Skeletal muscle cell (primary cell): ENCODE results near the gene CORIN.
"Not testable (repeated sequence)": the region's sequence is repeated elsewhere in the genome, so short reads cannot be mapped to it uniquely, and the experiment has no call there.

Experiments used
- DNase-seq: peaks from one replicate; pipeline ENCODE4 v3.0.0-alpha.2; 2010; ENCODE audit warnings: low read depth
- H3K4me3 ChIP-seq: 2 replicates; pipeline ENCODE4 v1.5.1; 2011; ENCODE audit warnings: low read depth, mild to moderate bottlenecking, control low read depth, low read length, moderate library complexity

Gene CORIN

DNA sequence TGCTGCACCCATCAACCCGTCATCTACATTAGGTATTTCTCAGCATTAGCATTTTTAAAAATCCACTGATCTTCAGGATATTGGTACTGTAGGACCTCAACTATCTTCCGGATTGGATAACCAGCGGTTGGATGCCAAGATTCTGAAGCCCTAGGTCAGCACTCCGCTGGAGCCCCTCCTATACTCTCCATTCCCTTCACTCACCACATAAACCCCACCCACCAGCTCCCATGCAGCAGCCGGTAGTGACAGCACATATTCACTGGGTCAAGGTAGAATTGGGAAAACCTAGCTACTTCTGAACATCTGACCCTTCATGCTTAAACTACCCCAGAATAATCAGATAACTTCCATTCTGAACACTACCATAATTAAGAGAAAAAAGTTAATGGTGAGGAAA is 134.9 kb downstream of the CORIN start:
- no peak overlapping the region for H3K4me3 ChIP-seq
- no peak for DNase-seq

DNA sequence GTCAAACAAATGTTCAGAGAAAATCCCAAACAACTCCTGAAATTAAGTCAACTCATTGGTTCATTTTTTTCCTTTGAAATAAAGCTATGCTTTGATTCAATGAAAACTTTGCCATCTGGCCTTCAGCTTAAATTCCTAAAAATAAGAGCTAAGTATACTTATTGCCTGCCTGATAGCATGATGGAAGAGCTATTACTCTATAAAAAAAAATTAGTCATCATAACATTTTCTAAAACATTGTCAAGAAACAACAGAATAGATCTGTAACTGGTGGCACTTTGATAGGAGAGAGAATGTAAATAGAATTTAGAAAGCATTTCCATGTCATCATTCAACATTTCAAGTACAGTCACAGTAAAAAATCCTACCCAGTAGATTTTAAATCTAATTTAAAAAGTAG is 136.6 kb downstream of the CORIN start:
- no peak overlapping the region for H3K4me3 ChIP-seq
- DNase-seq = no peak

GRCh38 chr4:47698837-47699236 is 139.0 kb downstream of the CORIN start:
- no peak overlapping the region for H3K4me3 ChIP-seq

DNA sequence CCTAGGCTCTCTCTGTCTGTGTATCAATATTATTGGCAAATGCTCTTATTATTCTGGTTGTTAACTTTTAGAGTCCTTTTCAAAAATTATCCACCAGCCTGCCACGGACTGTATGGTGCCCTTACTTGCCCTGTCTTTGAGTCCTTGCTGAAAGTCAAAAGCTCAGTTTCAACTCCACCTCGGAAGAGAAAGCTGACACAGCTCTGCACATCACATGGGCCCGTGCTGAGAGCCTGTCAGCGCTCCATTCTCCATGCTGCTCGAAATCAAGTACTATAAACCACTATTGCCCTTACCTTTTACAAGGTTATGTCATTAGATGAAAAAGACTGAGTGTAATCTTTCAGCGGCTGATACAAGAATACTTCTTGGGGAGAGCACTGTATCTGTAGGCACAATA is 141.0 kb downstream of the CORIN start:
- no peak overlapping the region for H3K4me3 ChIP-seq
- no peak for DNase-seq

More at GRCh38 chr4:47698837-47699236, 139.0 kb downstream of the CORIN start:
- no peak for DNase-seq

GRCh38 chr4:47695260-47695659 is 142.6 kb downstream of the CORIN start:
- no peak for DNase-seq
- no peak overlapping the region for H3K4me3 ChIP-seq

GRCh38 chr4:47694322-47694721 is 143.5 kb downstream of the CORIN start:
- no peak overlapping the region for H3K4me3 ChIP-seq
- DNase-seq = no peak

GRCh38 chr4:47692691-47693090 is 145.2 kb downstream of the CORIN start:
- no peak overlapping the region for H3K4me3 ChIP-seq
- no peak for DNase-seq

DNA sequence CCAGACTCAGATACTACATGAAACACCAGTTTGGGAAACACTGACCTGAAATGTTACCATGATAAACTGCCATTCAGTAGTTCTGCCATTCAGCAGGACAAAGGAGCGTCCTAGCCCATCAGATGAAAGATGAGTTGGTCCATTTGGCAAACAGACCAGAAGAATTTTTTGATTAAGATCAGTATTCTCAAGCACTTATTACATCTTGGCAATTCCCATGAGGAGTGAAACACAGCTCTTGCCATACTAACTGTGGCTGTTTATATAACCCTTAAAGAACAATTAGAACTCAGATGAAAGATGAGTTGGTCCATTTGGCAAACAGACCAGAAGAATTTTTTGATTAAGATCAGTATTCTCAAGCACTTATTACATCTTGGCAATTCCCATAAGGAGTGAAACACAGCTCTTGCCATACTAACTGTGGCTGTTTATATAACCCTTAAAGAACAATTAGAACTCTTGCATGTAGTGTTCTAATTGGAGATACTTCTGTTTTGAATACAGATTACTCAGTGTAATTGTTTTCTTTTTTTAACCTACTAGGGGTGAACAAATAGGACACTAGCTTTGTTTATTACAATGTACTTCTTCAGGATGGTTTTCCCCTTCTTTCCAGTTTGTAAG is 146.0 kb downstream of the CORIN start:
- H3K4me3 ChIP-seq, DNase-seq: not testable (repeated sequence)

DNA sequence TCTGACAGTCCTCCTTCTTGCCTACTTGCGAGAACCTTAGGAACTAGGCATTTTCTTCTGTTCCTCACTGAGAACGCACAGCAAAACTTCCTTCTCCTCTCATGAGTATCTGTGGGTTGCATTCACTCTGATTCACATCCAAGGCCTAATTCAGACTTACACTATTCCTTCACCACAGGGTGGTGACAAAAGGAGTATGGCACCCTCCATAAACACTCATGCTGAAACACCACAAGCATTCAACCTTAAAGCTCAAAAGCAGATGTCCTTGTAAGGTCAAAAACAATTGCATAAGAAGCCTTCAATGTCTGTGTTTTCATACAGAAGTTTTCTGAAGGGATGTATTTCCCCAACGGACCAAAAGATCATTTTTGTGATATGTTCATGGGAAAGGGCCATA is 147.3 kb downstream of the CORIN start:
- no peak overlapping the region for H3K4me3 ChIP-seq
- no peak for DNase-seq

- H3K4me3 ChIP-seq = no peak overlapping the region
- DNase-seq = no peak
Observed at GRCh38 chr4:47686294-47686872, 151.5 kb downstream of the CORIN start.

GRCh38 chr4:47675806-47676205 is 162.1 kb downstream of the CORIN start:
- DNase-seq = no peak

GRCh38 chr4:47674144-47674543 is 163.7 kb downstream of the CORIN start:
- H3K4me3 ChIP-seq = no peak overlapping the region
- DNase-seq = no peak

More at GRCh38 chr4:47675806-47676205, 162.1 kb downstream of the CORIN start:
- no peak overlapping the region for H3K4me3 ChIP-seq

DNA sequence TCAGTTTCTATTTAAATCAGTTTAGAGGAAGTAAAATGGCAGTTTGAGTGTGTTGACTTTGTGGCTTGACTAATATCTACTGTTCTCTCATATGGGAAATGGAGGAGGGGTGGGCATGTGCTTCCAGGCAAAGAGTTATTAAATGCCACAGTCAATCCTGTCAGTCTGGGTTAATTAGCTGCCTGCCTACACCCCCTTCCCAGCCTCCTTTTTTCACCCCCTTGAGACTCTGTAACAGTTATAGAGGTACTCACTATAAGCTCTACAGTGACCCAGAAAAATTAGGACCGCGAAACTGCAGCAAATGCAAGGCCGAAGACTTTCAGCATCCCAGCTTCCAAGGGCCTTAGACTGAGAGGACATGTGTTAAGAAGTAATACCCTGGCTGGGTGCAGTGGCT is 165.2 kb downstream of the CORIN start:
- DNase-seq = no peak
- H3K4me3 ChIP-seq = no peak overlapping the region

DNA sequence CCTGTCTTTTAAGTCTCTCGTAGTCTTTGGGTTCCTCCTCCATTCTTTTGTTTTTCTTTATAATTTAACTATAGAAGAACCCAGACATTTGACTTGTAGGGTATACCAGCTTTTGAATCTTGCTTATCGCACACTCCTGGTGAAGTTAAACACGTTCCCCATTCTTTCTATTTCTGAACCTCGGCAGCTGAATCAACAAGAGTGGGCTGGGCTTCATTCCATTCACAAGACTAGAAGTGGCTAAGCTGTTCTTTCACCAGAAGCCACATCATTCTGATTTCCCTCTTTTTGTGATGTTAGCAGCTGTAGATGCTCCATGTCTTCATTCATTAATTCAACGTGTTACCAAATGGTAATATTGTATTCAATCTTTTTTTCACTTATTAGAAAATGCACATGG is 167.9 kb downstream of the CORIN start:
- no peak overlapping the region for H3K4me3 ChIP-seq
- DNase-seq = no peak

- no peak for DNase-seq
- H3K4me3 ChIP-seq = no peak overlapping the region
Observed at GRCh38 chr4:47668810-47669408, 169.0 kb downstream of the CORIN start.

DNA sequence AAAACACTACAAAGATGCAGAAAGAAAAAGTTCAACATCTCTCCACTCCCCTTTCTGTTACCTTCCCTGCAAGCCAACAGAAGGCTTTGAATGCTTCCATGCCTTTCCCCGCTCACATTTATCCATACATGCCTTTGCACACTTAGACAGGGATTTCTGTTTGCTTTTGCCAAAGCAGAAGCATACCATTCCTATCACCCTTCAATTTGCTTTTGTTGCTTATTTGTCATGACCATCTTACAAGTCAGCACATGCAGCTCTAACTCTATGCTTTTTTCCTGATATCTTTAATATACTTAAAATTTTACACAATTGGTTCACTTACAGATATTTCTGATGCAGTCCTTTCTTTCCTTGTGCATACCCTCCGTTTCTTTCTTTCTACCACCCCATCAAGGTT is 169.6 kb downstream of the CORIN start:
- no peak for DNase-seq
- no peak overlapping the region for H3K4me3 ChIP-seq

DNA sequence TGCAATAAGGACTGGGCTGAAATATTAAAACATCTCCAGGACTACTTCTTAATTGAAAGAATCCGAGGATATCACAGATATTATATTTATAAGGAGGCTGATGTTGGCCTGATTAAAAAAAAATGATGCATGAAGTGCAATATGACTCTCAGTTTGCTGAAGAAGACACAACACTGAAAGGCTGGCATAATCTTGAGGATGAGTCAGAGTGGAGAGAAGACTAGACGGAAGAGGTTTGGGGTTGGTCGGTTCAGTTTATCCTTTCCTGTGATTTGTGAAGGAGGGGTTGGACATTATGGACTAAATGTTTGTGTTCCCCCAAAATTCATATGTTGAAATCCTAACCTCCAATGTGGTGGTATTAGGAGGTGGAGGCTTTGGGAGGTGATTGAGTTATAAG is 170.3 kb downstream of the CORIN start:
- no peak for DNase-seq
- H3K4me3 ChIP-seq = no peak overlapping the region

- DNase-seq = no peak
- H3K4me3 ChIP-seq = no peak overlapping the region
Observed at GRCh38 chr4:47664051-47664826, 173.6 kb downstream of the CORIN start.

GRCh38 chr4:47662975-47663374 is 174.9 kb downstream of the CORIN start:
- H3K4me3 ChIP-seq = no peak overlapping the region
- no peak for DNase-seq

- no peak overlapping the region for H3K4me3 ChIP-seq
- DNase-seq = no peak
Observed at GRCh38 chr4:47661741-47662140, 176.1 kb downstream of the CORIN start.
